H54 (cell line): ENCODE measurements around the gene RHEB.

ENCODE experiments used
- DNase-seq: peaks from one replicate; pipeline ENCODE4 v3.0.0; 2011; ENCODE audit warnings: low spot score, mixed read lengths; ENCODE audit not compliant: insufficient read length
- FAIRE-seq: peaks from 3 replicates; lab custom pipeline; 2011; peaks lifted over from hg19 to GRCh38; lab: Jason Lieb, UNC
- POLR2A ChIP-seq: IDR thresholded peaks from 2 replicates; pipeline ENCODE4 v1.6.1; 2011; ENCODE audit warnings: low read depth, mild to moderate bottlenecking, low read length

The RHEB gene

GRCh38 chr7:151519765-151520418 lies at the start of gene RHEB:
TSS of gene RHEB (minus strand) at chr7:151519895. CDS start at chr7:151519511, 384 bp downstream.
- FAIRE-seq, result no peak
- peak; percentile 84 for DNase-seq
- TF ChIP-seq POLR2A, result peak; percentile 66

GRCh38 chr7:151566897-151567320 lies 47.2 kb upstream of the RHEB start:
- no peak for DNase-seq
- no peak for TF ChIP-seq POLR2A
- no peak for FAIRE-seq

GRCh38 chr7:151565541-151565940 lies 45.8 kb upstream of the RHEB start:
- TF ChIP-seq POLR2A, result no peak
- no peak for FAIRE-seq
- no peak for DNase-seq

- TF ChIP-seq POLR2A, result no peak
- no peak for DNase-seq
- FAIRE-seq, result no peak
Measured at GRCh38 chr7:151560243-151560642, 40.5 kb upstream of the RHEB start.

GRCh38 chr7:151559557-151560183 lies 40.0 kb upstream of the RHEB start:
- no peak for DNase-seq
- no peak for FAIRE-seq
- no peak for TF ChIP-seq POLR2A

- TF ChIP-seq POLR2A, result no peak
- FAIRE-seq (no peak), DNase-seq (no peak)
Measured at GRCh38 chr7:151558575-151558974, 38.9 kb upstream of the RHEB start.

- FAIRE-seq (no peak), DNase-seq (no peak)
- no peak for TF ChIP-seq POLR2A
Measured at GRCh38 chr7:151556592-151556991, 36.9 kb upstream of the RHEB start.

GRCh38 chr7:151553356-151553755 lies 33.7 kb upstream of the RHEB start:
- FAIRE-seq (no peak), DNase-seq (no peak)
- no peak for TF ChIP-seq POLR2A

- TF ChIP-seq POLR2A, result no peak
- DNase-seq (no peak), FAIRE-seq (no peak)
Measured at GRCh38 chr7:151552352-151553028, 32.8 kb upstream of the RHEB start.

- no peak for FAIRE-seq
- no peak for TF ChIP-seq POLR2A
- no peak for DNase-seq
Measured at GRCh38 chr7:151551820-151552219, 32.1 kb upstream of the RHEB start.

- FAIRE-seq (no peak), DNase-seq (no peak)
- TF ChIP-seq POLR2A, result no peak
Measured at GRCh38 chr7:151550656-151551286, 31.1 kb upstream of the RHEB start.

- TF ChIP-seq POLR2A, result no peak
- DNase-seq, result no peak
- no peak for FAIRE-seq
Measured at GRCh38 chr7:151549644-151550043, 29.9 kb upstream of the RHEB start.

GRCh38 chr7:151549083-151549482 lies 29.4 kb upstream of the RHEB start:
- FAIRE-seq, result no peak
- no peak for DNase-seq
- TF ChIP-seq POLR2A, result no peak

- TF ChIP-seq POLR2A, result no peak
- DNase-seq, result no peak
- FAIRE-seq, result no peak
Measured at GRCh38 chr7:151544183-151544582, 24.5 kb upstream of the RHEB start.
